HCEC 1CT (cell line): ENCODE results near the gene SMU1.
"Not testable (repeated sequence)": the region's sequence is repeated elsewhere in the genome, so short reads cannot be mapped to it uniquely, and the experiment has no call there.

ENCODE experiments used
- DNase-seq: peaks from one replicate; pipeline ENCODE4 v3.0.0-alpha.2; 2017

The SMU1 gene

DNA sequence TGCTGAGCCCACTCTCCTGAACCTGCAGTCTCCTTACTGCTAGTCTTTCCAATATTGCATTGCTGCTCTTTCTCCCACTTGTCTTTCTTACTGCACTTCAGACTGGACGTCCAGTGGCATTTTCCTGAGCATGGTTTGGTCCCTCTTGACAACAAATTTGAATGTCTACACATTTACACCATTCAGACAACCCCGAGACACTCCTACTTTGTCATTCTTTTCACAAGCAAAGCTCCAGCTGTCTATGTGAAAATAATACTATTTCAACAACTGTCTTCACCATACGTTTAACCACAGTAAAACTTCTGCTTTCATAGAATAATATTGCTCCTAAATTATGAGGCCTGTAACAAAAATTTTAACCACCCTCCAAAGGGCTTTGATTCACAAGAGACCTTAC is 64.6 kb downstream of the SMU1 start:
- DNase-seq, result no peak

DNA sequence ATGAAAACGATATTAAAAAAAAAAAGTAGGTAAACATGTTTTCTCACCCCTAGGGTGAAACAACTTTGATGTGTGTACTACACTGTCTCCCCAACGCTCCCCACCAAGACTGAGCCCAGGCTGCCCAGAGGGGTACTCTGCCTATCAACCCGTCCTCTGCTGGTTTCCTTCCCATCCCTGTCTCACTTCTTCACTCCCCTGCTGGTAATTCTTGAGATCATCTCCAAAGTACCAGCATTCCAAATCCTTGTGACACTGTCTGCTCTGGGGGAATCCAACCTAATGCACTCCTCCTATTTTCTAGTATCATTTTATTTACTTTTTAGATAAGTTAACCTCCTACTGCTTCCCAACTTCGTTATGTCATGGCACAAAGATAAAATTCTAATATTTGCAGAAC is 68.7 kb downstream of the SMU1 start:
- DNase-seq, result no peak

DNA sequence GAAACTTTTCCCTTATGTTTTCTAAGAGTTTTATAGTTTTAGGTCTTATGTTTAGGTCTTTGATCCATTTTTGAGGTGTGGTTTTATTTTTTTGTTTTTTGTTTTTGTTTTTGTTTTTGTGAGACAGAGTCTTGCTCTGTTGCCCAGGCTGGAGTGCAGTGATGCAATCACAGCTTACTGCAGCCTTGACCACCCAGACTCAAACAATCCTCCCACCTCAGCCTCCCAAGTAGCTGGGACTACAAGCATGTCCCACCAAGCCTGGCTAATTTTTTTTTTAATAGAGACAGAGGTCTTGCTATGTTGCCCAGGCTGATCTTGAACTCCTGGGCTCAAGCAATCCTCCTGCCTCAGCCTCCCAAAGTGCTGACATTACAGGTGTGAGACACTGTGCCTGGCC is 71.1 kb downstream of the SMU1 start:
- not testable (repeated sequence) for DNase-seq

DNA sequence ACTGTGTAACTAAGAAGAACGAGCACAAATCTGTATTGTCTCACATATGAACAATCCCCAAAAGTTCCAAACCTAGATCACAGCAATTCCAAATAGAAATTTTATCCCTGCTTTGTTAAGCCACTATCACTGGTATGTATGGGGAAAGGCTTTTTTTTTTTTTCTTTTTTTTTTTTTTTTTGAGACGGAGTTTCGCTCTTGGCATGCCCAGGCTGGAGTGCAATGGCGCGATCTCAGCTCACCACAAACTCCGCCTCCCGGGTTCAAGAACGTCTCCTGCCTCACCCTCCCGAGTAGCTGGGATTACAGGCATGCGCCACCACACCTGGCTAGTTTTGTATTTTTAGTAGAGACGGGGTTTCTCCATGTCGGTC is 75.8 kb downstream of the SMU1 start:
- not testable (repeated sequence) for DNase-seq

DNA sequence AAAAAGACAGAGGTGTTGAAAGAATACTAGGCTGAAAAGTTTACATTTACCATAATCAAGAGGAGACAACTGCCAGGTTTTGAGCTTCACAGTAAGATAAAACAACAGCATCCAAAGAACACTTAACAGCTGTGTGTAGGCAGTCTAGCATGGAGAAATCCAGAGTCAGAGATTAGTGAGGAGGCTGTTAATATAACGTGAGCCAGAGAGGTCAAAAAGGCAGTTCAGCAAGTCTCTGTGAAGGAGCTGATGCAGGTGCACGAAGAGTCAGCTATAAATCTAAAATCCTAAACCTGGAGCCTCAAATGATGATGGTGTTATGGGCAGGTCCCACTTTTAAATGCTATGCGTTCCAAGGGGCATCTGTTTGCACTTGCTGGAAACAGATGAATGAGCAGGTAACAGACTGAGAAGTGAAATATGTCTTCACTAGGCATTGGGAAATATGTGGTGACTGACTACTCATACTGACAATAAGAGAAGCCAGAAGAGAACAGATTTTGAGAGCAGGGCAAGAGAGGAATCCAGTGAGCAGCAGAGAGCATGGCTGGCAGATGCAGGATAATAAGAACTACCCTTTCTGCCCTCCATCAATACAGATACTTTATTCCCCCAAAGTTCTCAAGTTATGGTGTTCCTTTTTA is 83.8 kb downstream of the SMU1 start:
- DNase-seq, result no peak

DNA sequence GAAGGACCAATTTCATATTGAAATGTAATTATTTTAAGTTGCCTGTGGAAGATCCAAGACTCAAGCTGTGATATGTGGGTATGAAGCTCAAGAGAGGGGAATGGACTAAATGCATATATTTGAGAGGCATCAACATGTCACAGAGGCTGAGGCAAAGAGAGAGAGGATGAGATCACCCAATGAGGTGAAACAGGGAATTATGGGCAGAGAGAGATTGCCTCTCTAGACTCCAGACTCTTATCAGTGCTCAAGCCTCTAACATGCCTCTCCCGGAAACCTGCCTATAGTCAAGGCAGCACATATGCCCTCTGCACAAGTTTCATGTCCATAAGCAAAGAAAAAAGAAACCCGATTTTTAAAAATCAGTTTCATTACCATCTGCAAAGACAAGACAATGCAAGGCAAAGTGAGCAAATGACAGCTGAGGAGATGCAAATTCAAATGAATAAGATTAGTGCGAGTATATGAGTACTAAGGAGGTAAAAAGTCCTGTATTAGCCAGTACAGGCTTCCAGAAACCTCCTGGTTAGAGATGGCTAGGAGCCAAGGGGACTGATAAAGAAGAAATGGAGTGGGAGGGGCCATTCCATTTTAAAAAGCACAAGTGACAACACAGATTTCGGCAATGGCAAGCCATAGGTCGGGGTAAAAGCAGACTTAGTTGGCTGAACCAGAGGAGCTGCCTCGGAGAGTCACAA is 84.4 kb downstream of the SMU1 start:
- DNase-seq, result no peak
